ENCODE results near the gene TEDC2.

- no peak for TF ChIP-seq CTCF (IDR thresholded peaks at IDR 0.05 in 2 of 3, conservative IDR thresholded peaks at IDR 0.05 in 1 of 3; ENCODE audit: control insufficient read depth in 2 of 3, extremely low read depth in 1 of 3, insufficient read depth in 1 of 3, low read depth in 3 of 3, low read length in 3 of 3)
- no peak for TF ChIP-seq RB1 (IDR thresholded peaks at IDR 0.05; ENCODE audit: borderline replicate concordance)
Observed at GRCh38 chr16:2499454-2499853, 39.5 kb downstream of the TEDC2 start.

Data from GM12878 (cell line).